ENCODE data around the gene SH3GL2.
"Not testable (repeated sequence)": the region's sequence is repeated elsewhere in the genome, so short reads cannot be mapped to it uniquely, and the experiment has no call there.

Gene SH3GL2

GRCh38 chr9:17751486-17751885 lies 172.6 kb downstream of the SH3GL2 start:
- DNase-seq (ENCODE audit: low read depth): no peak

GRCh38 chr9:17752021-17752420 lies 173.2 kb downstream of the SH3GL2 start:
- no peak for DNase-seq (ENCODE audit: low read depth)

- DNase-seq (ENCODE audit: low read depth): no peak
These were observed 178.9 kb downstream of the SH3GL2 start for GRCh38 chr9:17757816-17758215.

GRCh38 chr9:17760250-17760649 lies 181.4 kb downstream of the SH3GL2 start:
- DNase-seq (ENCODE audit: low read depth): no peak

GRCh38 chr9:17761984-17762676 lies 183.3 kb downstream of the SH3GL2 start:
- no peak for DNase-seq (ENCODE audit: low read depth)

- DNase-seq (ENCODE audit: low read depth): no peak
These were observed 185.4 kb downstream of the SH3GL2 start for GRCh38 chr9:17764306-17764705.

GRCh38 chr9:17765131-17765530 lies 186.3 kb downstream of the SH3GL2 start:
- DNase-seq (ENCODE audit: low read depth): not testable (repeated sequence)

GRCh38 chr9:17772223-17772622 lies 193.4 kb downstream of the SH3GL2 start:
- DNase-seq (ENCODE audit: low read depth): no peak

- no peak for DNase-seq (ENCODE audit: low read depth)
These were observed 196.8 kb downstream of the SH3GL2 start for GRCh38 chr9:17775656-17776055.

- DNase-seq (ENCODE audit: low read depth): no peak
These were observed 197.9 kb downstream of the SH3GL2 start for GRCh38 chr9:17776735-17777134.

GRCh38 chr9:17777465-17777864 lies 198.6 kb downstream of the SH3GL2 start:
- no peak for DNase-seq (ENCODE audit: low read depth)

GRCh38 chr9:17782430-17783149 lies 203.7 kb downstream of the SH3GL2 start:
- no peak for DNase-seq (ENCODE audit: low read depth)

- DNase-seq (ENCODE audit: low read depth): no peak
These were observed 204.4 kb downstream of the SH3GL2 start for GRCh38 chr9:17783227-17783626.

- no peak for DNase-seq (ENCODE audit: low read depth)
These were observed 210.4 kb downstream of the SH3GL2 start for GRCh38 chr9:17789316-17789715.

GRCh38 chr9:17793713-17794622 lies 215.1 kb downstream of the SH3GL2 start:
- no peak for DNase-seq (ENCODE audit: low read depth)

GRCh38 chr9:17795744-17796143 lies 216.9 kb downstream of the SH3GL2 start:
- DNase-seq (ENCODE audit: low read depth): no peak

- peak; percentile 20 for DNase-seq (ENCODE audit: low read depth)
These were observed 220.5 kb downstream of the SH3GL2 start for GRCh38 chr9:17799369-17799768.

- DNase-seq (ENCODE audit: low read depth): no peak
These were observed 221.6 kb downstream of the SH3GL2 start for GRCh38 chr9:17800418-17800817.

- no peak for DNase-seq (ENCODE audit: low read depth)
These were observed 223.5 kb downstream of the SH3GL2 start for GRCh38 chr9:17802249-17802857.

GRCh38 chr9:17807613-17808282 lies 228.9 kb downstream of the SH3GL2 start:
- DNase-seq (ENCODE audit: low read depth): no peak

- no peak for DNase-seq (ENCODE audit: low read depth)
These were observed 231.5 kb downstream of the SH3GL2 start for GRCh38 chr9:17810317-17810716.
